K562 (cell line): ENCODE data around the gene NACA. TPM values are rescaled to one million over a fixed set of nuclear protein-coding genes. Genes with fewer than 3 reads are reported as not detected.

Experiments used
- BCL6 ChIP-seq: fragments of 250-450 bp; sonication (Bioruptor Pico); IDR thresholded peaks from 2 replicates; pipeline ENCODE4 v1.4.0; 2020
- CCAR2 ChIP-seq: fragments of 200-400 bp; formaldehyde crosslinking; IDR thresholded peaks from 2 replicates; pipeline ENCODE4 v1.6.1; 2017; ENCODE audit warnings: mild to moderate bottlenecking, low read depth, low read length
- GTF2F1 ChIP-seq: IDR thresholded peaks from 2 replicates; pipeline ENCODE4 v1.6.1; 2011; ENCODE audit warnings: low read depth, low read length, improper control_type of control experiment
- NBN ChIP-seq: fragments of 450-650 bp; IDR thresholded peaks from 2 replicates; pipeline ENCODE4 v1.6.1; 2016; ENCODE audit warnings: low read depth, mild to moderate bottlenecking
- RAD51 ChIP-seq: fragments of 450-650 bp; IDR thresholded peaks from 2 replicates; pipeline ENCODE4 v1.7.1; 2016; ENCODE audit warnings: low read depth, mild to moderate bottlenecking, borderline replicate concordance
- ZKSCAN1 ChIP-seq: fragments of 150-350 bp; IDR thresholded peaks from 2 replicates; pipeline ENCODE4 v1.6.1; 2016; ENCODE audit warnings: low read depth, low read length
- ZNF12 ChIP-seq: sonication (generic); formaldehyde crosslinking; IDR thresholded peaks from 2 replicates; pipeline ENCODE4 v1.4.0; 2020; ENCODE audit warnings: mild to moderate bottlenecking, missing genetic modification reagents
- ZNF41 ChIP-seq: fragments of 250-450 bp; sonication (Bioruptor Pico); conservative IDR thresholded peaks from 2 replicates; pipeline ENCODE4 v1.4.0; 2020; ENCODE audit warnings: mild to moderate bottlenecking
- polyA plus RNA-seq, 8 experiments: library from polyadenylated mRNA; depleted of rRNA in 4 of 8; stranded (reverse) in 5 of 8; unstranded in 3 of 8; fragments of >200 nt; fragmentation: Nextera tagmentation in 2 of 8; fragmentation: Illumina TruSeq in 1 of 8; extraction: Ambion mirVana in 2 of 8; extraction: Trizol in 1 of 8; gene quantifications; 2 replicates each; pipeline versions ENCODE4 v1.2.1 to v1.2.3, GENCODE V29; 2011 to 2014; ENCODE audit warnings: inconsistent platforms in 1 of 8, missing spikeins in 1 of 8
- total RNA-seq, 7 experiments: library from RNA; depleted of rRNA in 6 of 7; stranded (reverse); fragments of >200 nt in 6 of 7; fragmentation: Illumina TruSeq in 2 of 7; extraction: Trizol in 2 of 7; gene quantifications; 2 replicates each; pipeline versions ENCODE4 v1.2.1 to v1.2.3, GENCODE V29; 2011 to 2021; ENCODE audit warnings: low replicate concordance in 1 of 7
- TF ChIP-seq, protein P1 (sequence below): sonication (generic); formaldehyde crosslinking; IDR thresholded peaks from 2 replicates; pipeline ENCODE4 v1.8.1; 2023; ENCODE audit warnings: missing genetic modification reagents, mild to moderate bottlenecking, borderline replicate concordance
- TF ChIP-seq, protein P2 (sequence below), 2 experiments: fragments of 450-650 bp; conservative IDR thresholded peaks; 2 replicates each; pipeline ENCODE4 v1.6.1; 2017; ENCODE audit warnings: mild to moderate bottlenecking in 2 of 2, moderate library complexity in 2 of 2
- TF ChIP-seq, protein P3 (sequence below): fragments of 150-350 bp; IDR thresholded peaks from 2 replicates; pipeline ENCODE4 v1.6.1; 2014; ENCODE audit warnings: low read depth, mild to moderate bottlenecking, low read length, borderline replicate concordance
- TF ChIP-seq, protein P4 (sequence below): sonication (generic); formaldehyde crosslinking; IDR thresholded peaks from 2 replicates; pipeline ENCODE4 v1.8.0; 2022; ENCODE audit warnings: mild to moderate bottlenecking, low read depth, missing genetic modification reagents
- TF ChIP-seq, protein P5 (sequence below): fragments of 450-650 bp; IDR thresholded peaks from 2 replicates; pipeline ENCODE4 v1.6.1; 2016; ENCODE audit warnings: mild to moderate bottlenecking

Gene NACA
- total and polyA plus RNA-seq, 9 of the 15 experiments (the other 6 are each of a cell fraction or from before 2014, with no cell fraction given) = 1,030 to 2,416 (median 1,645) TPM

DNA sequence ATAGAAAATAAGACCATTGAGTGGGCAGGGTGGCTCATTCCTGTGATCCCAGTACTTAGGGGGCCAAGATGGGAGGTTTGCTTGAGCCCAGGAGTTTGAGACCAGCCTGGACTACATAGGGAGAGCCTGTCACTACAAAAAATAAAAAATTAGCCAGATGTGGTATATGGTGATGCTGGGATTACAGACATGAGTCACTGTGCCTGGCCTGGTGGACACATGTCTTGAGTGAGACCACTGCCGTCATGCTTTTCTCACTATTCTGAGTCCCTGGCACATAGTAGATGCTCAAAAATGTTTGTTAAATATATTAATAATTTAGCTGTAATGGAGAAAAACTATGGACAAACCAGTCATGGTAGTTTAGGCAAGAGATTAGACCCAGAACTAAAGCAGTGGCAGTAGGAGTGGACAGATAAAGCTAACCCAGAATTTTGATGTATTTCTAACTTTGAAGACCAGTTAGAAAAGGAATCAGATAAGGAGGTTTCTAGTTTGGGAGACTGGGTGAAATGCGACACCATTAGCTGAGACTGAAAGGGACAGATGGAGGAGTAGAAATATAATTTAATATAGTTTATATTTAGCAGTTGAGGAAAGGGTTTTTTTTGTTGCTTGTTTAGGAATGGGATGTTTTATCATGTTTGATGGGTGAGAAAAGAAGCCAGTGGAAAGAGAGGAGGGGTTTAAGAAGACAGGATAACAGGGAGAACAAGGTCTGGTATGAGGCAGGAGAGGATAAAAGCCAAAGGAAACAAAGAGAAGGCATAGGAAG lies 29.6 kb downstream of the NACA start (continued):
- TF ChIP-seq ZNF41 (CRISPR knock-in tag) = no peak
- peak; percentile 22; the same call in 1 of the 2 replicates for TF ChIP-seq ZKSCAN1
- TF ChIP-seq NBN = peak; percentile 63; the same call in 1 of the 2 replicates
- TF ChIP-seq BCL6 (CRISPR knock-in tag) = no peak
- TF ChIP-seq, protein P1, sequence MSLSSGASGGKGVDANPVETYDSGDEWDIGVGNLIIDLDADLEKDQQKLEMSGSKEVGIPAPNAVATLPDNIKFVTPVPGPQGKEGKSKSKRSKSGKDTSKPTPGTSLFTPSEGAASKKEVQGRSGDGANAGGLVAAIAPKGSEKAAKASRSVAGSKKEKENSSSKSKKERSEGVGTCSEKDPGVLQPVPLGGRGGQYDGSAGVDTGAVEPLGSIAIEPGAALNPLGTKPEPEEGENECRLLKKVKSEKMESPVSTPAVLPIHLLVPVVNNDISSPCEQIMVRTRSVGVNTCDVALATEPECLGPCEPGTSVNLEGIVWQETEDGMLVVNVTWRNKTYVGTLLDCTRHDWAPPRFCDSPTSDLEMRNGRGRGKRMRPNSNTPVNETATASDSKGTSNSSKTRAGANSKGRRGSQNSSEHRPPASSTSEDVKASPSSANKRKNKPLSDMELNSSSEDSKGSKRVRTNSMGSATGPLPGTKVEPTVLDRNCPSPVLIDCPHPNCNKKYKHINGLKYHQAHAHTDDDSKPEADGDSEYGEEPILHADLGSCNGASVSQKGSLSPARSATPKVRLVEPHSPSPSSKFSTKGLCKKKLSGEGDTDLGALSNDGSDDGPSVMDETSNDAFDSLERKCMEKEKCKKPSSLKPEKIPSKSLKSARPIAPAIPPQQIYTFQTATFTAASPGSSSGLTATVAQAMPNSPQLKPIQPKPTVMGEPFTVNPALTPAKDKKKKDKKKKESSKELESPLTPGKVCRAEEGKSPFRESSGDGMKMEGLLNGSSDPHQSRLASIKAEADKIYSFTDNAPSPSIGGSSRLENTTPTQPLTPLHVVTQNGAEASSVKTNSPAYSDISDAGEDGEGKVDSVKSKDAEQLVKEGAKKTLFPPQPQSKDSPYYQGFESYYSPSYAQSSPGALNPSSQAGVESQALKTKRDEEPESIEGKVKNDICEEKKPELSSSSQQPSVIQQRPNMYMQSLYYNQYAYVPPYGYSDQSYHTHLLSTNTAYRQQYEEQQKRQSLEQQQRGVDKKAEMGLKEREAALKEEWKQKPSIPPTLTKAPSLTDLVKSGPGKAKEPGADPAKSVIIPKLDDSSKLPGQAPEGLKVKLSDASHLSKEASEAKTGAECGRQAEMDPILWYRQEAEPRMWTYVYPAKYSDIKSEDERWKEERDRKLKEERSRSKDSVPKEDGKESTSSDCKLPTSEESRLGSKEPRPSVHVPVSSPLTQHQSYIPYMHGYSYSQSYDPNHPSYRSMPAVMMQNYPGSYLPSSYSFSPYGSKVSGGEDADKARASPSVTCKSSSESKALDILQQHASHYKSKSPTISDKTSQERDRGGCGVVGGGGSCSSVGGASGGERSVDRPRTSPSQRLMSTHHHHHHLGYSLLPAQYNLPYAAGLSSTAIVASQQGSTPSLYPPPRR = no peak
- no peak for TF ChIP-seq CCAR2
- TF ChIP-seq, protein P2, sequence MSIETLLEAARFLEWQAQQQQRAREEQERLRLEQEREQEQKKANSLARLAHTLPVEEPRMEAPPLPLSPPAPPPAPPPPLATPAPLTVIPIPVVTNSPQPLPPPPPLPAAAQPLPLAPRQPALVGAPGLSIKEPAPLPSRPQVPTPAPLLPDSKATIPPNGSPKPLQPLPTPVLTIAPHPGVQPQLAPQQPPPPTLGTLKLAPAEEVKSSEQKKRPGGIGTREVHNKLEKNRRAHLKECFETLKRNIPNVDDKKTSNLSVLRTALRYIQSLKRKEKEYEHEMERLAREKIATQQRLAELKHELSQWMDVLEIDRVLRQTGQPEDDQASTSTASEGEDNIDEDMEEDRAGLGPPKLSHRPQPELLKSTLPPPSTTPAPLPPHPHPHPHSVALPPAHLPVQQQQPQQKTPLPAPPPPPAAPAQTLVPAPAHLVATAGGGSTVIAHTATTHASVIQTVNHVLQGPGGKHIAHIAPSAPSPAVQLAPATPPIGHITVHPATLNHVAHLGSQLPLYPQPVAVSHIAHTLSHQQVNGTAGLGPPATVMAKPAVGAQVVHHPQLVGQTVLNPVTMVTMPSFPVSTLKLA (conservative IDR thresholded peaks at IDR 0.05) = peak in 1 of 2 experiments; percentile 58; a peak in 2 of 4 replicates
- TF ChIP-seq ZNF12 (CRISPR knock-in tag) = no peak
- TF ChIP-seq, protein P3, sequence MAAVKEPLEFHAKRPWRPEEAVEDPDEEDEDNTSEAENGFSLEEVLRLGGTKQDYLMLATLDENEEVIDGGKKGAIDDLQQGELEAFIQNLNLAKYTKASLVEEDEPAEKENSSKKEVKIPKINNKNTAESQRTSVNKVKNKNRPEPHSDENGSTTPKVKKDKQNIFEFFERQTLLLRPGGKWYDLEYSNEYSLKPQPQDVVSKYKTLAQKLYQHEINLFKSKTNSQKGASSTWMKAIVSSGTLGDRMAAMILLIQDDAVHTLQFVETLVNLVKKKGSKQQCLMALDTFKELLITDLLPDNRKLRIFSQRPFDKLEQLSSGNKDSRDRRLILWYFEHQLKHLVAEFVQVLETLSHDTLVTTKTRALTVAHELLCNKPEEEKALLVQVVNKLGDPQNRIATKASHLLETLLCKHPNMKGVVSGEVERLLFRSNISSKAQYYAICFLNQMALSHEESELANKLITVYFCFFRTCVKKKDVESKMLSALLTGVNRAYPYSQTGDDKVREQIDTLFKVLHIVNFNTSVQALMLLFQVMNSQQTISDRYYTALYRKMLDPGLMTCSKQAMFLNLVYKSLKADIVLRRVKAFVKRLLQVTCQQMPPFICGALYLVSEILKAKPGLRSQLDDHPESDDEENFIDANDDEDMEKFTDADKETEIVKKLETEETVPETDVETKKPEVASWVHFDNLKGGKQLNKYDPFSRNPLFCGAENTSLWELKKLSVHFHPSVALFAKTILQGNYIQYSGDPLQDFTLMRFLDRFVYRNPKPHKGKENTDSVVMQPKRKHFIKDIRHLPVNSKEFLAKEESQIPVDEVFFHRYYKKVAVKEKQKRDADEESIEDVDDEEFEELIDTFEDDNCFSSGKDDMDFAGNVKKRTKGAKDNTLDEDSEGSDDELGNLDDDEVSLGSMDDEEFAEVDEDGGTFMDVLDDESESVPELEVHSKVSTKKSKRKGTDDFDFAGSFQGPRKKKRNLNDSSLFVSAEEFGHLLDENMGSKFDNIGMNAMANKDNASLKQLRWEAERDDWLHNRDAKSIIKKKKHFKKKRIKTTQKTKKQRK = no peak
- TF ChIP-seq, protein P4, sequence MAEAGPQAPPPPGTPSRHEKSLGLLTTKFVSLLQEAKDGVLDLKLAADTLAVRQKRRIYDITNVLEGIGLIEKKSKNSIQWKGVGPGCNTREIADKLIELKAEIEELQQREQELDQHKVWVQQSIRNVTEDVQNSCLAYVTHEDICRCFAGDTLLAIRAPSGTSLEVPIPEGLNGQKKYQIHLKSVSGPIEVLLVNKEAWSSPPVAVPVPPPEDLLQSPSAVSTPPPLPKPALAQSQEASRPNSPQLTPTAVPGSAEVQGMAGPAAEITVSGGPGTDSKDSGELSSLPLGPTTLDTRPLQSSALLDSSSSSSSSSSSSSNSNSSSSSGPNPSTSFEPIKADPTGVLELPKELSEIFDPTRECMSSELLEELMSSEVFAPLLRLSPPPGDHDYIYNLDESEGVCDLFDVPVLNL (CRISPR knock-in tag) = no peak
- TF ChIP-seq RAD51 = no peak
- TF ChIP-seq, protein P5, sequence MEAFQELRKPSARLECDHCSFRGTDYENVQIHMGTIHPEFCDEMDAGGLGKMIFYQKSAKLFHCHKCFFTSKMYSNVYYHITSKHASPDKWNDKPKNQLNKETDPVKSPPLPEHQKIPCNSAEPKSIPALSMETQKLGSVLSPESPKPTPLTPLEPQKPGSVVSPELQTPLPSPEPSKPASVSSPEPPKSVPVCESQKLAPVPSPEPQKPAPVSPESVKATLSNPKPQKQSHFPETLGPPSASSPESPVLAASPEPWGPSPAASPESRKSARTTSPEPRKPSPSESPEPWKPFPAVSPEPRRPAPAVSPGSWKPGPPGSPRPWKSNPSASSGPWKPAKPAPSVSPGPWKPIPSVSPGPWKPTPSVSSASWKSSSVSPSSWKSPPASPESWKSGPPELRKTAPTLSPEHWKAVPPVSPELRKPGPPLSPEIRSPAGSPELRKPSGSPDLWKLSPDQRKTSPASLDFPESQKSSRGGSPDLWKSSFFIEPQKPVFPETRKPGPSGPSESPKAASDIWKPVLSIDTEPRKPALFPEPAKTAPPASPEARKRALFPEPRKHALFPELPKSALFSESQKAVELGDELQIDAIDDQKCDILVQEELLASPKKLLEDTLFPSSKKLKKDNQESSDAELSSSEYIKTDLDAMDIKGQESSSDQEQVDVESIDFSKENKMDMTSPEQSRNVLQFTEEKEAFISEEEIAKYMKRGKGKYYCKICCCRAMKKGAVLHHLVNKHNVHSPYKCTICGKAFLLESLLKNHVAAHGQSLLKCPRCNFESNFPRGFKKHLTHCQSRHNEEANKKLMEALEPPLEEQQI = 0 out of 2 replicates have a peak, but pooled peaks have one; percentile 55
- TF ChIP-seq GTF2F1 = no peak
